Astrocyte (in vitro differentiated cells and primary cell): ENCODE measurements around the gene EBF4. TPM values are rescaled to one million over a fixed set of nuclear protein-coding genes. Genes with fewer than 3 reads are reported as not detected.

Source experiments
- DNase-seq: peaks from one replicate; pipeline ENCODE4 v3.0.0-alpha.2; 2010; ENCODE audit warnings: low read depth
- FAIRE-seq: peaks from 2 replicates; lab custom pipeline; 2011; peaks lifted over from hg19 to GRCh38; lab: Jason Lieb, UNC
- H2AFZ ChIP-seq: 2 replicates; pipeline ENCODE4 v1.6.0; 2012; ENCODE audit warnings: low read depth, low read length, inconsistent platforms
- H3K27ac ChIP-seq: 2 replicates; pipeline ENCODE4 v1.5.1; 2011; ENCODE audit warnings: low read depth, low read length, inconsistent platforms
- H3K27me3 ChIP-seq: 2 replicates; pipeline ENCODE4 v1.6.0; 2011; ENCODE audit warnings: low read length, inconsistent platforms; ENCODE audit not compliant: insufficient read depth
- H3K36me3 ChIP-seq: 2 replicates; pipeline ENCODE4 v1.5.1; 2011; ENCODE audit warnings: low read length, inconsistent platforms; ENCODE audit not compliant: insufficient read depth
- H3K4me1 ChIP-seq: 2 replicates; pipeline ENCODE4 v1.5.1; 2011; ENCODE audit warnings: low read length, inconsistent platforms; ENCODE audit not compliant: insufficient read depth
- H3K4me2 ChIP-seq: 2 replicates; pipeline ENCODE4 v1.6.0; 2012; ENCODE audit warnings: low read length, inconsistent platforms
- H3K4me3 ChIP-seq: 2 replicates; pipeline ENCODE4 v1.5.1; 2011; ENCODE audit warnings: low read depth, mild to moderate bottlenecking, low read length, inconsistent platforms; ENCODE audit not compliant: insufficient read depth
- H3K79me2 ChIP-seq: 2 replicates; pipeline ENCODE4 v1.6.0; 2012; ENCODE audit warnings: mild to moderate bottlenecking, low read length, inconsistent platforms; ENCODE audit not compliant: insufficient read depth
- H3K9ac ChIP-seq: 2 replicates; pipeline ENCODE4 v1.6.0; 2012; ENCODE audit warnings: mild to moderate bottlenecking, low read length, inconsistent platforms
- H3K9me3 ChIP-seq: 2 replicates; pipeline ENCODE4 v1.5.1; 2012; ENCODE audit warnings: low read depth, mild to moderate bottlenecking, low read length, inconsistent platforms; ENCODE audit not compliant: insufficient read depth
- H4K20me1 ChIP-seq: 2 replicates; pipeline ENCODE4 v1.6.0; 2012; ENCODE audit warnings: low read length, inconsistent platforms; ENCODE audit not compliant: insufficient read depth
- H3K27ac Mint-ChIP-seq: one replicate; pipeline ENCODE4 v1.8.0; 2021; ENCODE audit warnings: mild to moderate bottlenecking, mixed read lengths; ENCODE audit not compliant: unreplicated experiment
- H3K27me3 Mint-ChIP-seq: one replicate; pipeline ENCODE4 v1.8.0; 2021; ENCODE audit warnings: low read depth, mixed read lengths; ENCODE audit not compliant: unreplicated experiment
- H3K36me3 Mint-ChIP-seq: one replicate; pipeline ENCODE4 v1.8.0; 2021; ENCODE audit warnings: low read depth, mixed read lengths; ENCODE audit not compliant: unreplicated experiment
- H3K4me1 Mint-ChIP-seq: one replicate; pipeline ENCODE4 v1.8.0; 2021; ENCODE audit warnings: low read depth, mixed read lengths; ENCODE audit not compliant: unreplicated experiment
- H3K4me3 Mint-ChIP-seq: one replicate; pipeline ENCODE4 v1.8.0; 2021; ENCODE audit warnings: mild to moderate bottlenecking, moderate library complexity, mixed read lengths; ENCODE audit not compliant: unreplicated experiment
- H3K9me3 Mint-ChIP-seq: one replicate; pipeline ENCODE4 v1.8.0; 2021; ENCODE audit warnings: mild to moderate bottlenecking, mixed read lengths; ENCODE audit not compliant: unreplicated experiment
- EZH2 ChIP-seq: IDR thresholded peaks from 2 replicates; pipeline ENCODE4 v1.6.1; 2012; ENCODE audit warnings: mild to moderate bottlenecking, low read length, inconsistent platforms; ENCODE audit not compliant: insufficient read depth
- total RNA-seq: library from RNA; stranded (reverse); gene quantifications from 2 replicates; pipeline ENCODE4 v1.2.1, GENCODE V29; 2021
- TF ChIP-seq, protein P1 (sequence below): IDR thresholded peaks from 2 replicates; pipeline ENCODE4 v1.5.1; 2011; ENCODE audit warnings: low read depth, mild to moderate bottlenecking, inconsistent platforms, low read length, moderate library complexity; ENCODE audit not compliant: insufficient read depth

Gene EBF4
- total RNA-seq, 1 donor from 2014 or later = 2.3 TPM

DNA sequence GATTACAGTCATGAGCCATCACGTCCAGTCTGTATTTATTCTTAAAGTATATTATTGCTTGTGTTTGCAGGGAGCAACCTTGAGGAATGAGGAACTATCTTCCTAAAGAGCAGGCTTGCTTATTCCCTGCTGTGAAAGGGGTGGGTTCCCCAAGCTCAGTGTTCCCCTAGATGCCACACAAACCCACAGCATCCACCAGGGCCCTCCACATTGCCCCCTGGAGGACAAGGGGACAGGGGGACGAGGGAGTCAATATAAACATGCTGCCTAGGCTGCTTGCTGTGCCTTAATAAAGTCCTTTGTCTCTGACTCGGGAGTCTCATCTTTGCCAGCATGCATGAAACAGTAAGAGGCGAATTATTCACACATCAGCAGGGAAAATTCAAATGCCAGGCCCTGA is 20.6 kb upstream of the EBF4 start:
- Histone ChIP-seq H2AFZ (no peak overlapping the region), H3K9me3 (no peaks in the 10 kb centered on the region), H3K27ac (no peak overlapping the region), H3K4me2 (no peak overlapping the region), H3K9ac (no peak overlapping the region), H3K4me3 (no peak overlapping the region), H3K4me1 (no peaks in the 10 kb centered on the region), H3K27me3 (peaks cover 23% of the 10 kb centered on the region), H3K36me3 (no peaks in the 10 kb centered on the region), H4K20me1 (no peaks in the 10 kb centered on the region), H3K79me2 (no peaks in the 10 kb centered on the region)
- TF ChIP-seq, protein P1, sequence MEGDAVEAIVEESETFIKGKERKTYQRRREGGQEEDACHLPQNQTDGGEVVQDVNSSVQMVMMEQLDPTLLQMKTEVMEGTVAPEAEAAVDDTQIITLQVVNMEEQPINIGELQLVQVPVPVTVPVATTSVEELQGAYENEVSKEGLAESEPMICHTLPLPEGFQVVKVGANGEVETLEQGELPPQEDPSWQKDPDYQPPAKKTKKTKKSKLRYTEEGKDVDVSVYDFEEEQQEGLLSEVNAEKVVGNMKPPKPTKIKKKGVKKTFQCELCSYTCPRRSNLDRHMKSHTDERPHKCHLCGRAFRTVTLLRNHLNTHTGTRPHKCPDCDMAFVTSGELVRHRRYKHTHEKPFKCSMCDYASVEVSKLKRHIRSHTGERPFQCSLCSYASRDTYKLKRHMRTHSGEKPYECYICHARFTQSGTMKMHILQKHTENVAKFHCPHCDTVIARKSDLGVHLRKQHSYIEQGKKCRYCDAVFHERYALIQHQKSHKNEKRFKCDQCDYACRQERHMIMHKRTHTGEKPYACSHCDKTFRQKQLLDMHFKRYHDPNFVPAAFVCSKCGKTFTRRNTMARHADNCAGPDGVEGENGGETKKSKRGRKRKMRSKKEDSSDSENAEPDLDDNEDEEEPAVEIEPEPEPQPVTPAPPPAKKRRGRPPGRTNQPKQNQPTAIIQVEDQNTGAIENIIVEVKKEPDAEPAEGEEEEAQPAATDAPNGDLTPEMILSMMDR = no peak
- no peak for TF ChIP-seq EZH2
- no peak overlapping the region for H3K27ac Mint-ChIP-seq
- H3K27me3 Mint-ChIP-seq = peaks cover 38% of the 10 kb centered on the region
- DNase-seq (no peak), FAIRE-seq (no peak)
- H3K36me3 Mint-ChIP-seq = no peaks in the 10 kb centered on the region
- no peaks in the 10 kb centered on the region for H3K4me1 Mint-ChIP-seq
- peaks cover 1% of the 10 kb centered on the region for H3K9me3 Mint-ChIP-seq
- H3K4me3 Mint-ChIP-seq = no peak overlapping the region

- Histone ChIP-seq H3K27me3 (peaks cover 23% of the 10 kb centered on the region), H2AFZ (no peak overlapping the region), H3K27ac (no peak overlapping the region), H3K4me3 (no peak overlapping the region), H4K20me1 (no peaks in the 10 kb centered on the region), H3K4me1 (no peaks in the 10 kb centered on the region), H3K4me2 (no peak overlapping the region), H3K36me3 (no peaks in the 10 kb centered on the region), H3K9ac (no peak overlapping the region), H3K9me3 (no peaks in the 10 kb centered on the region), H3K79me2 (no peaks in the 10 kb centered on the region)
- Mint-ChIP-seq H3K27me3 (peaks cover 40% of the 10 kb centered on the region), H3K9me3 (peaks cover 1% of the 10 kb centered on the region), H3K4me1 (no peaks in the 10 kb centered on the region), H3K4me3 (no peak overlapping the region), H3K36me3 (no peaks in the 10 kb centered on the region), H3K27ac (no peak overlapping the region)
- no peak for FAIRE-seq
- TF ChIP-seq, protein P1 = no peak
- TF ChIP-seq EZH2 = no peak
- no peak for DNase-seq
These were observed 20.1 kb upstream of the EBF4 start for GRCh38 chr20:2672446-2672845.

GRCh38 chr20:2673453-2673852 is 19.1 kb upstream of the EBF4 start:
- Mint-ChIP-seq H3K27ac (no peak overlapping the region), H3K36me3 (no peaks in the 10 kb centered on the region), H3K4me3 (no peak overlapping the region), H3K9me3 (peaks cover 1% of the 10 kb centered on the region), H3K27me3 (peaks cover 41% of the 10 kb centered on the region), H3K4me1 (no peaks in the 10 kb centered on the region)
- no peak overlapping the region for H3K4me2 ChIP-seq
- TF ChIP-seq, protein P1 = no peak
- no peak for TF ChIP-seq EZH2
- H3K36me3 ChIP-seq = no peaks in the 10 kb centered on the region
- H3K27ac ChIP-seq = no peak overlapping the region
- no peaks in the 10 kb centered on the region for H4K20me1 ChIP-seq
- H3K9me3 ChIP-seq = no peaks in the 10 kb centered on the region
- peaks cover 24% of the 10 kb centered on the region for H3K27me3 ChIP-seq
- no peak overlapping the region for H2AFZ ChIP-seq
- FAIRE-seq (no peak), DNase-seq (no peak)
- H3K4me1 ChIP-seq = no peaks in the 10 kb centered on the region
- H3K9ac ChIP-seq = no peak overlapping the region
- no peak overlapping the region for H3K4me3 ChIP-seq
- H3K79me2 ChIP-seq = no peaks in the 10 kb centered on the region
